OCI-LY7 (cell line): ENCODE data around the gene PHF20. TPM values are rescaled to one million over a fixed set of nuclear protein-coding genes. Genes with fewer than 3 reads are reported as not detected.

Source experiments
- BruUV-seq: library from RNA; stranded (reverse); fragments of 400-500 nt; replicated peaks from 2 replicates; lab custom pipeline; 2021; lab: Mats Ljungman, UMichigan
- CTCF ChIA-PET: fragments of 300-600 bp; sonication (Branson Sonifier 250); formaldehyde crosslinking; loops from one replicate; lab custom pipeline; 2022; ENCODE audit warnings: antibody characterized with exemption; ENCODE audit not compliant: unreplicated experiment; lab: Charles Lee
- POLR2A ChIA-PET: fragments of 300-600 bp; sonication (Branson Sonifier 250); formaldehyde crosslinking; loops from one replicate; lab custom pipeline; 2022; ENCODE audit warnings: antibody characterized with exemption; lab: Charles Lee
- DNase-seq: peaks from one replicate; pipeline ENCODE4 v3.0.0-alpha.2; 2015; ENCODE audit warnings: low spot score
- H2AFZ ChIP-seq: fragments of 200-600 bp; sonication (generic), shearing (Covaris generic); 2 replicates; pipeline ENCODE4 v1.6.1; 2014; ENCODE audit warnings: mild to moderate bottlenecking, antibody characterized with exemption, low read length, moderate library complexity
- H3K27ac ChIP-seq: fragments of 200-600 bp; sonication (generic); 2 replicates; pipeline ENCODE4 v1.5.1; 2014; ENCODE audit warnings: mixed run types, low read depth, mild to moderate bottlenecking, moderate library complexity, low read length, inconsistent platforms; ENCODE audit not compliant: poor library complexity, severe bottlenecking
- H3K36me3 ChIP-seq: fragments of 200-600 bp; sonication (generic); 2 replicates; pipeline ENCODE4 v1.6.1; 2014; ENCODE audit warnings: mild to moderate bottlenecking, antibody characterized with exemption, low read length, moderate library complexity, mixed read lengths; ENCODE audit not compliant: insufficient read depth
- H3K4me1 ChIP-seq: fragments of 200-600 bp; sonication (generic); 2 replicates; pipeline ENCODE4 v1.5.1; 2014; ENCODE audit warnings: mild to moderate bottlenecking, low read length; ENCODE audit not compliant: insufficient read depth, poor library complexity, severe bottlenecking
- H3K4me2 ChIP-seq: fragments of 200-600 bp; sonication (generic); 2 replicates; pipeline ENCODE4 v1.6.1; 2014; ENCODE audit warnings: mild to moderate bottlenecking, low read length
- H3K4me3 ChIP-seq: fragments of 200-600 bp; sonication (generic); 2 replicates; pipeline ENCODE4 v1.5.1; 2014; ENCODE audit warnings: mild to moderate bottlenecking, low read depth, low read length; ENCODE audit not compliant: poor library complexity, severe bottlenecking
- H3K79me2 ChIP-seq: fragments of 200-600 bp; sonication (generic); 2 replicates; pipeline ENCODE4 v1.6.1; 2016; ENCODE audit warnings: low read depth, mild to moderate bottlenecking, low read length, moderate library complexity, mixed read lengths; ENCODE audit not compliant: insufficient read depth
- H3K9me2 ChIP-seq: fragments of 200-600 bp; sonication (generic); 2 replicates; pipeline ENCODE4 v1.6.1; 2016; ENCODE audit warnings: mild to moderate bottlenecking, low read length, mixed read lengths; ENCODE audit not compliant: insufficient read depth
- H3K9me3 ChIP-seq: fragments of 200-600 bp; sonication (generic); 2 replicates; pipeline ENCODE4 v1.6.1; 2014; ENCODE audit warnings: mild to moderate bottlenecking, mixed run types, low read length, mixed read lengths
- H4K20me1 ChIP-seq: fragments of 200-600 bp; sonication (generic); 2 replicates; pipeline ENCODE4 v1.6.1; 2014; ENCODE audit warnings: mild to moderate bottlenecking, antibody characterized with exemption, low read length, moderate library complexity, mixed read lengths; ENCODE audit not compliant: insufficient read depth
- EZH2phosphoT487 ChIP-seq: fragments of 200-600 bp; sonication (generic); IDR thresholded peaks from 2 replicates; pipeline ENCODE4 v1.6.1; 2018; ENCODE audit warnings: low read depth, borderline replicate concordance, mild to moderate bottlenecking, mixed run types, antibody characterized with exemption, low read length, moderate library complexity, mixed read lengths
- intact Hi-C: fragments of 100-400 bp; cut with micrococcal nuclease; formaldehyde crosslinking; loops from one replicate; pipeline ENCODE4 v1.10.0; 2022; ENCODE audit not compliant: unreplicated experiment
- total RNA-seq, 2 experiments: library from RNA; depleted of rRNA in 1 of 2; stranded (reverse); fragments of >200 nt in 1 of 2; shearing (Covaris generic) in 1 of 2; gene quantifications; 2 replicates each; pipeline ENCODE4 v1.2.3, GENCODE V29; 2014 to 2022
- TF ChIP-seq, protein P1 (sequence below): fragments of 200-600 bp; sonication (generic); conservative IDR thresholded peaks from 2 replicates; pipeline ENCODE4 v1.5.1; 2014; ENCODE audit warnings: mild to moderate bottlenecking, antibody characterized with exemption, low read length, moderate library complexity, mixed read lengths

Gene PHF20
- total RNA-seq, 2 experiments from 2014 or later = 37.9 to 47.8 TPM

DNA sequence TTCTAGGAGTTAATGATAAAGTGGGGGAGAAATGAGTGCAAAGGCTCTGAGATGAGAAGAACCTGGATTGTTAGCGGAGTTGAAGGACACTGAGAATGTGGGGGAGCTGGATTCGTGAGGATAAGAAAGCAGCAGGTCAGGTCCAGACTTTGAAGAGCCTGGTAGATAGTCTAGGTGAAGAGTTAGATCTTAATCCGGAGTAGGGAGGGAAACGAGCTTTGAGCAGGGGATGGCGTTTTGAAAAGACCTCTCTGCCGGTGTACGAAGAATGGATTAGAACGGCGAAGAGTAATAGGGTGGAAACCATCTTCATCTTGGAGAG is 487 bp upstream of the PHF20 start:
- H3K79me2 ChIP-seq = peaks cover 38% of the 10 kb centered on the region
- H4K20me1 ChIP-seq = peaks cover 14% of the 10 kb centered on the region; the same call in 1 of the 2 replicates
- peak overlapping the region; percentile 92 for H2AFZ ChIP-seq
- H3K27ac ChIP-seq = peak overlapping the region; percentile 2
- H3K9me2 ChIP-seq = no peaks in the 10 kb centered on the region
- H3K4me3 ChIP-seq = peak overlapping the region; percentile 93
- H3K36me3 ChIP-seq = peaks cover 12% of the 10 kb centered on the region
- DNase-seq = no peak
- ChIA-PET CTCF (interaction anchor here (1.5 kb wide), 1 partner anchor 32 kb away, joined by 5 read pairs; no protein-coding TSS in a partner anchor), POLR2A (interaction anchor here (0.5 to 3.5 kb wide), 8 partner anchors 17 to 464 kb away, joined by 3 to 33 read pairs (median 4); partner anchors contain the start of gene RBM39)
- peaks cover 52% of the 10 kb centered on the region for H3K4me1 ChIP-seq
- peak overlapping the region; percentile 38; the same call in 1 of the 2 replicates for H3K4me2 ChIP-seq
- BruUV-seq = no TSS peak
- TF ChIP-seq, protein P1, sequence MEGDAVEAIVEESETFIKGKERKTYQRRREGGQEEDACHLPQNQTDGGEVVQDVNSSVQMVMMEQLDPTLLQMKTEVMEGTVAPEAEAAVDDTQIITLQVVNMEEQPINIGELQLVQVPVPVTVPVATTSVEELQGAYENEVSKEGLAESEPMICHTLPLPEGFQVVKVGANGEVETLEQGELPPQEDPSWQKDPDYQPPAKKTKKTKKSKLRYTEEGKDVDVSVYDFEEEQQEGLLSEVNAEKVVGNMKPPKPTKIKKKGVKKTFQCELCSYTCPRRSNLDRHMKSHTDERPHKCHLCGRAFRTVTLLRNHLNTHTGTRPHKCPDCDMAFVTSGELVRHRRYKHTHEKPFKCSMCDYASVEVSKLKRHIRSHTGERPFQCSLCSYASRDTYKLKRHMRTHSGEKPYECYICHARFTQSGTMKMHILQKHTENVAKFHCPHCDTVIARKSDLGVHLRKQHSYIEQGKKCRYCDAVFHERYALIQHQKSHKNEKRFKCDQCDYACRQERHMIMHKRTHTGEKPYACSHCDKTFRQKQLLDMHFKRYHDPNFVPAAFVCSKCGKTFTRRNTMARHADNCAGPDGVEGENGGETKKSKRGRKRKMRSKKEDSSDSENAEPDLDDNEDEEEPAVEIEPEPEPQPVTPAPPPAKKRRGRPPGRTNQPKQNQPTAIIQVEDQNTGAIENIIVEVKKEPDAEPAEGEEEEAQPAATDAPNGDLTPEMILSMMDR = no peak
- no peak for TF ChIP-seq EZH2phosphoT487
- no peaks in the 10 kb centered on the region for H3K9me3 ChIP-seq
- intact Hi-C loops = no loop called here

DNA sequence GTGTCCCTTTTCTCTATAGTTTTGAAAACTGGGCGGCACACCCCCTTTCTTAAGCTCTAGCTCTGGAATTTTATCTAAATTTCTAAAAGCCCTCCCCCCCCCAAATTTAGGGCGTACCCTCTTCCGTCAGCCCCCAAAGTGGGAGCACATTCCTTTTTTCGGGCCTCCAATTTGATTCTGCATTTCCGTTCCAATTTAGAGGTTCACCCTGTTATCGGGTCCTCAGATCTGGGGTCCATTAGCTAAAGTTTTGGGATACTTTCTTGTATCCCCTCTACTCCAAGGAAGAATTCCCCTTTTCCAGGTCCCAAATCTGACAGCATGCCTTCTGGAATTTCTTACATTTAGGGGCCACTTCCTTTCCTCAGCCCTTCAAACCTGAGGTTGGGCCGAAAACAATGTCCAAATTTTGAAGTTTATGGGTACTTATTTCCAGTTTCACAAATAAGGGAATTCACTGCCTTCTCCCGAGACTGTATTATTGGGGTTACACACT is 796 bp downstream of the PHF20 start:
- no peak for DNase-seq
- no peaks in the 10 kb centered on the region for H3K9me2 ChIP-seq
- no peak for TF ChIP-seq EZH2phosphoT487
- TF ChIP-seq, protein P1 = no peak
- peaks cover 51% of the 10 kb centered on the region for H3K79me2 ChIP-seq
- TSS peak; percentile 72 for BruUV-seq
- CTCF ChIA-PET = no interaction called here
- POLR2A ChIA-PET = interaction anchor here (0.5 to 3.5 kb wide), 7 partner anchors 30 to 1148 kb away, joined by 3 to 33 read pairs (median 5); partner anchors contain the start of genes RBM39 and SCAND1
- H3K4me1 ChIP-seq = peaks cover 58% of the 10 kb centered on the region
- peak overlapping the region; percentile 55; the same call in 1 of the 2 replicates for H2AFZ ChIP-seq
- peak overlapping the region; percentile 24 for H3K27ac ChIP-seq
- peak overlapping the region; percentile 100 for H3K4me2 ChIP-seq
- intact Hi-C loops = loop anchor here (1.0 kb wide), 1 partner anchor 30 kb away; the partner anchor contains the start of gene RBM39
- no peaks in the 10 kb centered on the region for H3K9me3 ChIP-seq
- H3K36me3 ChIP-seq = peaks cover 25% of the 10 kb centered on the region
- H3K4me3 ChIP-seq = peak overlapping the region; percentile 93
- H4K20me1 ChIP-seq = peaks cover 21% of the 10 kb centered on the region; the same call in 1 of the 2 replicates
